Panc1 (cell line): ENCODE results near the gene PANK2. TPM values are rescaled to one million over a fixed set of nuclear protein-coding genes. Genes with fewer than 3 reads are reported as not detected.
"Not testable (repeated sequence)": the region's sequence is repeated elsewhere in the genome, so short reads cannot be mapped to it uniquely, and the experiment has no call there.

Experiments
- ATAC-seq: fragments of 200-7000 bp; cut with Tn5 transposase; 2 replicates; pipeline ENCODE4 v1.9.1; 2020; ENCODE audit warnings: mild to moderate bottlenecking, moderate library complexity
- BruUV-seq: library from RNA; stranded (reverse); fragments of 400-500 nt; replicated peaks from 2 replicates; lab custom pipeline; 2021; lab: Mats Ljungman, UMichigan
- CTCF ChIA-PET: fragments of 300-600 bp; sonication (Branson Sonifier 250); formaldehyde crosslinking; loops from one replicate; lab custom pipeline; 2022; ENCODE audit warnings: antibody characterized with exemption; lab: Charles Lee
- POLR2A ChIA-PET: fragments of 300-600 bp; sonication (Branson Sonifier 250); formaldehyde crosslinking; loops from one replicate; lab custom pipeline; 2022; ENCODE audit warnings: antibody characterized with exemption; lab: Charles Lee
- DNase-seq: peaks from one replicate; pipeline ENCODE4 v3.0.0-alpha.2; 2010; ENCODE audit warnings: low read depth, low spot score
- H3K27ac ChIP-seq: 2 replicates; pipeline ENCODE4 v1.5.1; 2011; ENCODE audit warnings: mild to moderate bottlenecking, low read length, inconsistent platforms
- H3K27me3 ChIP-seq: fragments of 200-500 bp; sonication (Bioruptor generic); 2 replicates; pipeline ENCODE4 v1.6.0; 2014; ENCODE audit warnings: low read length, inconsistent platforms; ENCODE audit not compliant: control insufficient read depth, insufficient read depth
- H3K36me3 ChIP-seq: fragments of 200-500 bp; sonication (Bioruptor generic); 2 replicates; pipeline ENCODE4 v1.5.1; 2014; ENCODE audit warnings: inconsistent platforms, mild to moderate bottlenecking, low read length, moderate library complexity; ENCODE audit not compliant: control insufficient read depth, insufficient read depth
- H3K4me1 ChIP-seq: 2 replicates; pipeline ENCODE4 v1.5.1; 2011; ENCODE audit warnings: inconsistent platforms, mild to moderate bottlenecking, low read length, moderate library complexity; ENCODE audit not compliant: control insufficient read depth, insufficient read depth
- H3K4me3 ChIP-seq, 2 experiments: 2 replicates each; pipeline ENCODE4 v1.5.1; 2011 to 2012; ENCODE audit warnings: low read depth in 2 of 2, low read length in 2 of 2, mild to moderate bottlenecking in 2 of 2, inconsistent platforms in 1 of 2, moderate library complexity in 1 of 2
- H3K9me3 ChIP-seq: fragments of 200-500 bp; sonication (Bioruptor generic); 2 replicates; pipeline ENCODE4 v1.5.1; 2014; ENCODE audit warnings: low read depth, mild to moderate bottlenecking, inconsistent platforms, low read length, moderate library complexity; ENCODE audit not compliant: control insufficient read depth, insufficient read depth
- CTCF ChIP-seq: fragments of 450-650 bp; IDR thresholded peaks from 2 replicates; pipeline ENCODE4 v1.5.1; 2017; ENCODE audit warnings: mild to moderate bottlenecking
- POLR2AphosphoS5 ChIP-seq: IDR thresholded peaks from 2 replicates; pipeline ENCODE4 v1.6.1; 2012; ENCODE audit warnings: mild to moderate bottlenecking, low read depth, low read length, moderate library complexity
- REST ChIP-seq, 2 experiments: IDR thresholded peaks; 2 replicates each; pipeline ENCODE4 v1.6.1; 2011 to 2012; ENCODE audit warnings: low read depth in 2 of 2, control low read depth in 1 of 2, low read length in 1 of 2, mild to moderate bottlenecking in 1 of 2, moderate library complexity in 1 of 2; ENCODE audit not compliant: insufficient read depth in 1 of 2
- SIN3A ChIP-seq: IDR thresholded peaks from 2 replicates; pipeline ENCODE4 v1.6.1; 2012; ENCODE audit warnings: low read depth, mild to moderate bottlenecking, low read length, moderate library complexity, borderline replicate concordance; ENCODE audit not compliant: insufficient read depth
- TCF7L2 ChIP-seq: IDR thresholded peaks from 2 replicates; pipeline ENCODE4 v1.6.1; 2011; ENCODE audit warnings: mild to moderate bottlenecking, low read depth, low read length, inconsistent platforms
- in situ Hi-C: cut with HindIII; loops from 2 replicates; pipeline ENCODE4 v1.10.0; 2016; ENCODE audit warnings: low sequenced_read_pairs, low pct_unique_long_range_greater_than_20kb
- intact Hi-C: fragments of 100-400 bp; cut with micrococcal nuclease; formaldehyde crosslinking; loops from one replicate; pipeline ENCODE4 v1.10.0; 2022; ENCODE audit not compliant: unreplicated experiment
- total RNA-seq: library from RNA; stranded (reverse); gene quantifications from one replicate; pipeline ENCODE4 v1.2.1, GENCODE V29; 2021; ENCODE audit not compliant: unreplicated experiment

PANK2 gene
- total RNA-seq, 1 experiment from 2014 or later: 40.9 TPM

GRCh38 chr20:3896853-3897583 lies 7.8 kb downstream of the PANK2 start:
- Histone ChIP-seq H3K9me3 (no peaks in the 10 kb centered on the region), H3K27ac (peak overlapping the region; percentile 34; the same call in 1 of the 2 replicates), H3K4me3 (no peak overlapping the region), H3K27me3 (no peaks in the 10 kb centered on the region), H3K36me3 (no peaks in the 10 kb centered on the region; the same call in 1 of the 2 replicates), H3K4me1 (peaks cover 64% of the 10 kb centered on the region)
- ChIA-PET CTCF (interaction anchor here (0.6 kb wide), 1 partner anchor 1560 kb away, joined by 5 read pairs; no protein-coding TSS in a partner anchor), POLR2A (interaction anchor here (0.5 to 0.8 kb wide), 2 partner anchors 42 to 69 kb away, joined by 3 to 5 read pairs; no protein-coding TSS in a partner anchor)
- no peak for DNase-seq
- no peak for TF ChIP-seq CTCF
- intact Hi-C loops (no loop called here), in situ Hi-C loops (no loop called here)
- ATAC-seq: no peak
- no TSS peak for BruUV-seq

- CTCF ChIA-PET, H3K4me3 ChIP-seq, intact Hi-C loops, H3K36me3 ChIP-seq, in situ Hi-C loops, DNase-seq, BruUV-seq, ATAC-seq, H3K9me3 ChIP-seq, H3K27ac ChIP-seq, H3K27me3 ChIP-seq, POLR2A ChIA-PET: not testable (repeated sequence)
- peaks cover 59% of the 10 kb centered on the region for H3K4me1 ChIP-seq
These were observed 9.0 kb downstream of the PANK2 start for GRCh38 chr20:3898181-3898580.

GRCh38 chr20:3898639-3899038 lies 9.5 kb downstream of the PANK2 start:
- H3K36me3 ChIP-seq: no peaks in the 10 kb centered on the region
- TF ChIP-seq POLR2AphosphoS5 (no peak), CTCF (no peak), SIN3A (no peak), REST (IDR thresholded peaks at IDR 0.05; ENCODE audit: insufficient read depth in 1 of 2, low read depth in 2 of 2, low read length in 1 of 2) (no peak), TCF7L2 (no peak)
- no TSS peak for BruUV-seq
- no peak overlapping the region for H3K27ac ChIP-seq
- in situ Hi-C loops (no loop called here), intact Hi-C loops (no loop called here)
- DNase-seq (no peak), ATAC-seq (no peak)
- ChIA-PET CTCF (no interaction called here), POLR2A (interaction anchor here (0.7 kb wide), 1 partner anchor 33 kb away, joined by 3 read pairs; no protein-coding TSS in a partner anchor)
- no peaks in the 10 kb centered on the region for H3K27me3 ChIP-seq
- peaks cover 54% of the 10 kb centered on the region for H3K4me1 ChIP-seq
- H3K4me3 ChIP-seq: no peak overlapping the region
- no peaks in the 10 kb centered on the region for H3K9me3 ChIP-seq
